H1 (cell line): ENCODE measurements around the gene TBC1D22A. TPM values are rescaled to one million over a fixed set of nuclear protein-coding genes. Genes with fewer than 3 reads are reported as not detected.

ENCODE experiments used
- CTCF ChIA-PET: fragments of 300-600 bp; sonication (Branson Sonifier 250); formaldehyde crosslinking; loops from one replicate; lab custom pipeline; 2021; ENCODE audit not compliant: partially characterized antibody; lab: Charles Lee
- POLR2A ChIA-PET: fragments of 300-600 bp; sonication (Branson Sonifier 250); formaldehyde crosslinking; loops from one replicate; lab custom pipeline; 2021; ENCODE audit warnings: inconsistent platforms; ENCODE audit not compliant: partially characterized antibody; lab: Charles Lee
- DNase-seq, 2 experiments: peaks; one replicate each; pipeline versions ENCODE4 v3.0.0 to v3.0.0-alpha.2; 2010 to 2022; ENCODE audit warnings: low spot score in 2 of 2, low read depth in 1 of 2, mixed read lengths in 1 of 2
- FAIRE-seq: peaks from 2 replicates; lab custom pipeline; 2011; peaks lifted over from hg19 to GRCh38; lab: Jason Lieb, UNC
- H2AFZ ChIP-seq: 2 replicates; pipeline ENCODE4 v1.8.1; 2012; ENCODE audit warnings: low read length, inconsistent platforms
- H2AK5ac ChIP-seq: 2 replicates; pipeline ENCODE4 v1.6.1; 2013; ENCODE audit warnings: low read depth, low read length
- H2BK120ac ChIP-seq: replicated peaks from 2 replicates; pipeline ENCODE3; 2013; ENCODE audit warnings: low read depth, low read length, inconsistent platforms
- H2BK12ac ChIP-seq: 2 replicates; pipeline ENCODE4 v1.6.1; 2013; ENCODE audit warnings: low read depth, low read length
- H2BK15ac ChIP-seq: 2 replicates; pipeline ENCODE4 v1.6.1; 2013; ENCODE audit warnings: low read length
- H2BK20ac ChIP-seq: 2 replicates; pipeline ENCODE4 v1.6.1; 2013; ENCODE audit warnings: low read length
- H2BK5ac ChIP-seq: 2 replicates; pipeline ENCODE4 v1.6.1; 2013; ENCODE audit warnings: low read depth, low read length
- H3K14ac ChIP-seq: 2 replicates; pipeline ENCODE4 v1.6.1; 2013; ENCODE audit warnings: inconsistent platforms; ENCODE audit not compliant: insufficient read length
- H3K18ac ChIP-seq: 2 replicates; pipeline ENCODE4 v1.6.1; 2013; ENCODE audit warnings: low read length; ENCODE audit errors: extremely low read depth
- H3K23ac ChIP-seq: 2 replicates; pipeline ENCODE4 v1.6.1; 2013; ENCODE audit warnings: inconsistent platforms; ENCODE audit not compliant: insufficient read length
- H3K23me2 ChIP-seq: 2 replicates; pipeline ENCODE4 v1.6.1; 2013; ENCODE audit warnings: low read depth, low read length
- H3K27ac ChIP-seq: 2 replicates; pipeline ENCODE4 v1.6.1; 2011; ENCODE audit warnings: low read depth, low read length, inconsistent platforms
- H3K27me3 ChIP-seq, 4 experiments: replicated peaks in 1 of 4; 1 replicate in 1 of 4; 2 replicates in 3 of 4; pipeline versions ENCODE4 v1.6.1 to v1.8.1; 2011 to 2013; ENCODE audit warnings: low read length in 3 of 4, mild to moderate bottlenecking in 3 of 4, inconsistent platforms in 2 of 4, mixed read lengths in 2 of 4, moderate library complexity in 1 of 4; ENCODE audit not compliant: control insufficient read depth in 3 of 4, insufficient read depth in 3 of 4; ENCODE audit errors: extremely low read depth in 1 of 4
- H3K36me3 ChIP-seq, 4 experiments: 2 replicates each; pipeline versions ENCODE4 v1.6.1 to v1.8.1; 2011 to 2013; ENCODE audit warnings: mild to moderate bottlenecking in 4 of 4, low read length in 3 of 4, moderate library complexity in 2 of 4, control low read depth in 1 of 4, inconsistent platforms in 1 of 4; ENCODE audit not compliant: insufficient read depth in 4 of 4, control insufficient read depth in 2 of 4
- H3K4ac ChIP-seq: replicated peaks from 2 replicates; pipeline ENCODE3; 2013; ENCODE audit warnings: low read length, low read depth, mixed read lengths, inconsistent platforms; ENCODE audit not compliant: insufficient read length
- H3K4me1 ChIP-seq, 4 experiments: replicated peaks in 1 of 4; 1 replicate in 1 of 4; 2 replicates in 3 of 4; pipeline versions ENCODE4 v1.6.1 to v1.8.1; 2011 to 2013; ENCODE audit warnings: low read length in 3 of 4, inconsistent platforms in 2 of 4, mixed read lengths in 1 of 4; ENCODE audit not compliant: insufficient read depth in 4 of 4, control insufficient read depth in 3 of 4
- H3K4me2 ChIP-seq, 2 experiments: 2 replicates each; pipeline versions ENCODE4 v1.6.1 to v1.8.1; 2011 to 2013; ENCODE audit warnings: low read depth in 2 of 2, low read length in 2 of 2, control low read depth in 1 of 2, inconsistent platforms in 1 of 2, mild to moderate bottlenecking in 1 of 2; ENCODE audit not compliant: insufficient read depth in 1 of 2
- H3K4me3 ChIP-seq, 4 experiments: fragments of 200-600, 300-600 bp in 1 of 4; sonication (generic), shearing (Covaris generic), sonication (Bioruptor Twin) in 1 of 4; 2 replicates each; pipeline versions ENCODE4 v1.5.1 to v1.8.1; 2011 to 2016; ENCODE audit warnings: low read length in 4 of 4, low read depth in 3 of 4, control low read depth in 2 of 4, inconsistent platforms in 2 of 4, mild to moderate bottlenecking in 2 of 4, mixed read lengths in 1 of 4, moderate library complexity in 1 of 4; ENCODE audit not compliant: insufficient read depth in 2 of 4; ENCODE audit errors: extremely low read depth in 1 of 4
- H3K56ac ChIP-seq: replicated peaks from 2 replicates; pipeline ENCODE3; 2013; ENCODE audit warnings: low read depth, mild to moderate bottlenecking, mixed read lengths, low read length, inconsistent platforms; ENCODE audit not compliant: insufficient read length
- H3K79me1 ChIP-seq: 2 replicates; pipeline ENCODE4 v1.6.1; 2013; ENCODE audit warnings: low read depth, low read length, control low read depth
- H3K79me2 ChIP-seq, 2 experiments: 2 replicates each; pipeline versions ENCODE4 v1.6.1 to v1.8.1; 2012 to 2013; ENCODE audit warnings: low read length in 2 of 2, mild to moderate bottlenecking in 2 of 2, inconsistent platforms in 1 of 2; ENCODE audit not compliant: insufficient read depth in 2 of 2, control insufficient read depth in 1 of 2
- H3K9ac ChIP-seq, 4 experiments: replicated peaks in 1 of 4; 1 replicate in 1 of 4; 2 replicates in 3 of 4; pipeline versions ENCODE4 v1.6.1 to v1.8.1; 2011 to 2013; ENCODE audit warnings: low read depth in 3 of 4, low read length in 3 of 4, control low read depth in 2 of 4, mild to moderate bottlenecking in 2 of 4, moderate library complexity in 2 of 4, inconsistent platforms in 1 of 4; ENCODE audit errors: extremely low read depth in 1 of 4
- H3K9me3 ChIP-seq, 2 experiments: 2 replicates each; pipeline versions ENCODE4 v1.6.1 to v1.8.1; 2012 to 2013; ENCODE audit warnings: mild to moderate bottlenecking in 2 of 2, moderate library complexity in 2 of 2, control low read depth in 1 of 2, inconsistent platforms in 1 of 2, low read depth in 1 of 2, low read length in 1 of 2, mixed read lengths in 1 of 2; ENCODE audit not compliant: insufficient read depth in 2 of 2
- H4K20me1 ChIP-seq, 2 experiments: replicated peaks in 1 of 2; 2 replicates each; pipeline versions ENCODE3 to v1.8.1; 2011 to 2013; ENCODE audit warnings: inconsistent platforms in 2 of 2, low read length in 2 of 2, mild to moderate bottlenecking in 1 of 2; ENCODE audit not compliant: insufficient read depth in 2 of 2, control insufficient read depth in 1 of 2
- H4K5ac ChIP-seq: 2 replicates; pipeline ENCODE4 v1.6.1; 2013; ENCODE audit warnings: low read length, low read depth, mixed read lengths, inconsistent platforms; ENCODE audit not compliant: insufficient read length
- H4K8ac ChIP-seq: 2 replicates; pipeline ENCODE4 v1.8.0; 2013; ENCODE audit warnings: mild to moderate bottlenecking, moderate library complexity, low read length, inconsistent platforms; ENCODE audit not compliant: insufficient read depth; ENCODE audit errors: extremely low read depth
- H4K91ac ChIP-seq: replicated peaks from 2 replicates; pipeline ENCODE3; 2013; ENCODE audit warnings: low read length, mixed read lengths, inconsistent platforms; ENCODE audit not compliant: insufficient read length
- CHD1 ChIP-seq: IDR thresholded peaks from 2 replicates; pipeline ENCODE4 v1.6.1; 2012; ENCODE audit warnings: low read depth, low read length, improper control_type of control experiment
- EP300 ChIP-seq, 2 experiments: IDR thresholded peaks; 1 replicate in 1 of 2; 2 replicates in 1 of 2; pipeline ENCODE4 v1.6.1; 2011 to 2012; ENCODE audit warnings: low read depth in 2 of 2, low read length in 2 of 2, mild to moderate bottlenecking in 2 of 2, borderline replicate concordance in 1 of 2, inconsistent platforms in 1 of 2, moderate library complexity in 1 of 2
- GTF2F1 ChIP-seq: IDR thresholded peaks from 2 replicates; pipeline ENCODE4 v1.6.1; 2012; ENCODE audit warnings: low read depth, low read length, improper control_type of control experiment, borderline replicate concordance
- HDAC2 ChIP-seq, 2 experiments: fragments of 300-600 bp in 1 of 2; sonication (generic) in 1 of 2; IDR thresholded peaks; 2 replicates each; pipeline ENCODE4 v1.6.1; 2011 to 2012; ENCODE audit warnings: low read depth in 2 of 2, low read length in 2 of 2, mild to moderate bottlenecking in 2 of 2, moderate library complexity in 2 of 2, borderline replicate concordance in 1 of 2, inconsistent platforms in 1 of 2
- KDM5A ChIP-seq: fragments of 200-600 bp; IDR thresholded peaks from 2 replicates; pipeline ENCODE4 v1.7.1; 2012; ENCODE audit warnings: mild to moderate bottlenecking, low read length, inconsistent platforms, mixed read lengths
- NRF1 ChIP-seq: IDR thresholded peaks from 2 replicates; pipeline ENCODE4 v1.6.1; 2011; ENCODE audit warnings: mild to moderate bottlenecking, low read depth, low read length, improper control_type of control experiment
- POLR2AphosphoS5 ChIP-seq: IDR thresholded peaks from 2 replicates; pipeline ENCODE4 v1.6.1; 2011; ENCODE audit warnings: low read depth, low read length
- RBBP5 ChIP-seq: IDR thresholded peaks from 2 replicates; pipeline ENCODE4 v1.7.1; 2012; ENCODE audit warnings: low read depth, mild to moderate bottlenecking, inconsistent platforms, low read length, moderate library complexity, borderline replicate concordance
- SIN3A ChIP-seq, 2 experiments: IDR thresholded peaks in 1 of 2; conservative IDR thresholded peaks in 1 of 2; 2 replicates each; pipeline ENCODE4 v1.6.1; 2011 to 2012; ENCODE audit warnings: low read length in 2 of 2, improper control_type of control experiment in 1 of 2, low read depth in 1 of 2, mild to moderate bottlenecking in 1 of 2
- SP1 ChIP-seq: IDR thresholded peaks from 2 replicates; pipeline ENCODE4 v1.6.1; 2011; ENCODE audit warnings: low read depth, low read length
- WGBS, 2 experiments: shearing (Covaris generic) in 1 of 2; methylation state at CpG; one replicate each; pipeline versions ENCODE4 v1.1.6 to v1.1.7; 2013 to 2015; ENCODE audit warnings: low lambda C conversion rate in 2 of 2, mixed read lengths in 2 of 2, inconsistent platforms in 1 of 2, low coverage in 1 of 2, missing lambda C conversion rate in 1 of 2; ENCODE audit not compliant: insufficient replicate concordance in 2 of 2, insufficient coverage in 1 of 2, insufficient read length in 1 of 2; ENCODE audit errors: extremely low coverage in 1 of 2, missing lambda C conversion rate in 1 of 2; 5-methylcytosine and 5-hydroxymethylcytosine counted together
- polyA plus RNA-seq, 7 experiments: library from polyadenylated mRNA; depleted of rRNA in 3 of 7; stranded (reverse) in 5 of 7; unstranded in 2 of 7; fragments of >200 nt in 5 of 7; fragments of 200-250 nt in 2 of 7; gene quantifications; 1 replicate in 5 of 7; 2 replicates in 1 of 7; 4 replicates in 1 of 7; pipeline versions ENCODE4 v1.2.1 to v1.2.3, GENCODE V29; 2011 to 2013; ENCODE audit warnings: missing spikeins in 2 of 7, mixed read lengths in 2 of 7
- total RNA-seq: library from RNA; stranded (reverse); fragmentation: NEBNext Ultra II Directional; extraction: Animal tissue kit (Norgen Biotek cat#: 25700); gene quantifications from 2 replicates; pipeline ENCODE4 v1.2.1, GENCODE V29; 2021
- TF ChIP-seq, protein P1 (sequence below): IDR thresholded peaks from 2 replicates; pipeline ENCODE4 v1.6.1; 2011; ENCODE audit warnings: low read depth, mild to moderate bottlenecking, low read length; ENCODE audit not compliant: insufficient read depth

The TBC1D22A gene
- total and polyA plus RNA-seq, 2 of the 8 experiments (the other 6 are each of a cell fraction or from before 2014, with no cell fraction given) = 11.9 to 18.4 TPM

DNA sequence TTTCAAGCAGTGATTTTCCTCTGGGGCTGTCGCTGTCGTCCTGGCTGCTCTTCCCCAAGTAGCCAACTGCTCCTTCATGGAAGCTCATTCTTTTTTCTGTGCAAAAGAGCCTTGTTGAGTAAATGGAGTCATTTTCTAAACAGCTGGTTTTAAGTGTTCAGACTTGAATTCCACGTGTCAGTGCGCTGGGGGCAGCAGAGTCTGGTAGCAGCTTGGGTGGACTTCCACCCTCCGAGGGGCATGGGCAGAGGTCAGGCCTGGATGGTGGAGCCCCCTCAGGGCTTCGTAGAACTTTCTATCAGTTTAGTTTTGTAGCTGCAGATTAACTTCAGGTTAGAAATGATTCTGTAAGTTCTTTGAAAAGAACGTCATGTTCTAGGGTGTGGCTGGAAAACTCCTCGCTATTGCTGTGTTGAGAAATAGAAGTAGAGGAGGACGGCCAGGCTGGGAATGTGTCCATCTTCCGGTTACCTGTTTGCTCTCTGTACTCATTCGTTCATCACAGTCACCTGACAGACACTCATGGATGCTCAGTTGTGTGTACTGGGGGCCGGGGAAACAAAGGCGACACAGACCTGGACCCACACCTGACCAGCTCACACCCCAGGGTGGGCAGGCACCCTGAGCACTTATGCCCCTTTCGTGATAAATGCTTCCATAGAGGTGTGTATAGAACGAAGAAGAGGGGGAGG lies 270.7 kb downstream of the TBC1D22A start:
- H3K4ac ChIP-seq = no peak overlapping the region
- DNase-seq (no peak), FAIRE-seq (no peak)
- H3K27ac ChIP-seq = no peak overlapping the region
- H3K36me3 ChIP-seq = no peaks in the 10 kb centered on the region
- no peak overlapping the region for H2BK20ac ChIP-seq
- H2BK12ac ChIP-seq = no peak overlapping the region
- no peak overlapping the region for H3K23ac ChIP-seq
- no peak overlapping the region for H2AFZ ChIP-seq
- H4K20me1 ChIP-seq = peaks cover 4 to 5% of the 10 kb centered on the region in 2 experiments
- H3K9ac ChIP-seq = no peak overlapping the region
- POLR2A ChIA-PET = no interaction called here
- H2BK120ac ChIP-seq = no peak overlapping the region
- H4K5ac ChIP-seq = no peak overlapping the region
- WGBS, 2 experiments = 84% methylated on average over 15 of the region's 15 CpGs; no CpG with 5 or more reads in 1 of the 2 experiments
- H4K8ac ChIP-seq = no peak overlapping the region
- peaks cover 0 to 6% (median 2%) of the 10 kb centered on the region in 4 experiments; a peak in 2 of 7 replicates for H3K27me3 ChIP-seq
- no peaks in the 10 kb centered on the region for H3K79me2 ChIP-seq
- H2AK5ac ChIP-seq = no peak overlapping the region
- H3K23me2 ChIP-seq = 0 out of 2 replicates have a peak, but pooled peaks cover 2% of the 10 kb centered on the region
- no peak overlapping the region for H3K56ac ChIP-seq
- peaks cover 7% of the 10 kb centered on the region for H3K79me1 ChIP-seq
- no peaks in the 10 kb centered on the region for H3K9me3 ChIP-seq
- H3K18ac ChIP-seq = no peak overlapping the region; the same call in 1 of the 2 replicates
- H2BK5ac ChIP-seq = no peak overlapping the region; the same call in 1 of the 2 replicates
- peaks cover 3 to 17% (median 5%) of the 10 kb centered on the region in 4 experiments; a peak in 6 of 7 replicates for H3K4me1 ChIP-seq
- H3K14ac ChIP-seq = no peak overlapping the region
- H3K4me2 ChIP-seq = no peak overlapping the region
- CTCF ChIA-PET = interaction anchor here (0.5 to 2.3 kb wide), 4 partner anchors 20 to 805 kb away, joined by 3 to 10 read pairs (median 3); no protein-coding TSS in a partner anchor
- no peak overlapping the region for H4K91ac ChIP-seq
- H2BK15ac ChIP-seq = no peak overlapping the region
- no peak overlapping the region for H3K4me3 ChIP-seq
- TF ChIP-seq KDM5A = no peak
- TF ChIP-seq, protein P1, sequence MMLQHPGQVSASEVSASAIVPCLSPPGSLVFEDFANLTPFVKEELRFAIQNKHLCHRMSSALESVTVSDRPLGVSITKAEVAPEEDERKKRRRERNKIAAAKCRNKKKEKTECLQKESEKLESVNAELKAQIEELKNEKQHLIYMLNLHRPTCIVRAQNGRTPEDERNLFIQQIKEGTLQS = no peak
- no peak for TF ChIP-seq HDAC2 (IDR thresholded peaks at IDR 0.05; ENCODE audit: borderline replicate concordance in 1 of 2, low read depth in 2 of 2, low read length in 2 of 2)
- TF ChIP-seq CHD1 = no peak
- no peak for TF ChIP-seq SP1
- no peak for TF ChIP-seq GTF2F1
- no peak for TF ChIP-seq NRF1
- no peak for TF ChIP-seq RBBP5
- no peak for TF ChIP-seq POLR2AphosphoS5
- no peak for TF ChIP-seq EP300 (IDR thresholded peaks at IDR 0.05; ENCODE audit: borderline replicate concordance in 1 of 2, low read depth in 2 of 2, low read length in 2 of 2)
- TF ChIP-seq SIN3A (conservative IDR thresholded peaks at IDR 0.05 in 1 of 2, IDR thresholded peaks at IDR 0.05 in 1 of 2; ENCODE audit: low read depth in 1 of 2, low read length in 2 of 2) = no peak
